Measurements from ENCODE around the gene MAGI2. TPM values are rescaled to one million over a fixed set of nuclear protein-coding genes. Genes with fewer than 3 reads are reported as not detected.
A peak's percentile ranks its signal among the peaks of the same experiment; 100 is the strongest.

Gene MAGI2
- total RNA-seq, 2 experiments from 2014 or later = 0.03 to 0.17 TPM

DNA sequence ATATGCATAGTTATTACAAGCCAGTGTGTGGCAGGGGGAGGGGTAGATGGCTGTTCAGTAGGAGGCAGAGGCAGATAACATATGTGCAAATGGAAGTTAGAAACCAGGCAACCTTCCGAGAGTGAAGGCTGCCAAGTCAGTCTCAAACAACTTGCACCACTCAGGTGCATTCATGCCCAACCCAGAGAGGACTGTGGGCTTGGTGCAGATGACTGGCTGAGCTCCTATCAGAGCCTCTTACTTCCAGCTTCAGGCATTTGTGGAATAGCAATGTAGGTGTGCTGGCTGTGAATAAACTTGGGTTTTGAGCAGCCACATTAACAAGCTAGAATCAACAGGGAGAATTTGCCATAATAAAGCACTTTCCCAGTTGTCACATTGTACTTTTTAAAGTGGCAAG is 865.1 kb downstream of the MAGI2 start:
- no peak overlapping the region for H3K4me3 ChIP-seq (ENCODE audit: low read depth, low read length, poor library complexity, severe bottlenecking)
- no peaks in the 10 kb centered on the region for H3K79me2 ChIP-seq (ENCODE audit: insufficient read depth, low read depth, low read length)
- ChIA-PET CTCF (ENCODE audit: unreplicated experiment) (no interaction called here), POLR2A (interaction anchor here (0.7 kb wide), 1 partner anchor 1804 kb away, joined by 3 read pairs; no protein-coding TSS in a partner anchor)
- no peak overlapping the region for H3K4me2 ChIP-seq (ENCODE audit: low read length)
- DNase-seq (ENCODE audit: low spot score) = no peak
- intact Hi-C loops (cut with micrococcal nuclease; ENCODE audit: unreplicated experiment) = no loop called here
- H3K4me1 ChIP-seq (ENCODE audit: insufficient read depth, low read length, poor library complexity, severe bottlenecking) = no peaks in the 10 kb centered on the region
- H3K9me2 ChIP-seq (ENCODE audit: insufficient read depth, low read length) = no peaks in the 10 kb centered on the region
- no peak for TF ChIP-seq EZH2phosphoT487 (IDR thresholded peaks at IDR 0.05; ENCODE audit: borderline replicate concordance, low read depth, low read length)
- TF ChIP-seq, protein P1, sequence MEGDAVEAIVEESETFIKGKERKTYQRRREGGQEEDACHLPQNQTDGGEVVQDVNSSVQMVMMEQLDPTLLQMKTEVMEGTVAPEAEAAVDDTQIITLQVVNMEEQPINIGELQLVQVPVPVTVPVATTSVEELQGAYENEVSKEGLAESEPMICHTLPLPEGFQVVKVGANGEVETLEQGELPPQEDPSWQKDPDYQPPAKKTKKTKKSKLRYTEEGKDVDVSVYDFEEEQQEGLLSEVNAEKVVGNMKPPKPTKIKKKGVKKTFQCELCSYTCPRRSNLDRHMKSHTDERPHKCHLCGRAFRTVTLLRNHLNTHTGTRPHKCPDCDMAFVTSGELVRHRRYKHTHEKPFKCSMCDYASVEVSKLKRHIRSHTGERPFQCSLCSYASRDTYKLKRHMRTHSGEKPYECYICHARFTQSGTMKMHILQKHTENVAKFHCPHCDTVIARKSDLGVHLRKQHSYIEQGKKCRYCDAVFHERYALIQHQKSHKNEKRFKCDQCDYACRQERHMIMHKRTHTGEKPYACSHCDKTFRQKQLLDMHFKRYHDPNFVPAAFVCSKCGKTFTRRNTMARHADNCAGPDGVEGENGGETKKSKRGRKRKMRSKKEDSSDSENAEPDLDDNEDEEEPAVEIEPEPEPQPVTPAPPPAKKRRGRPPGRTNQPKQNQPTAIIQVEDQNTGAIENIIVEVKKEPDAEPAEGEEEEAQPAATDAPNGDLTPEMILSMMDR (conservative IDR thresholded peaks at IDR 0.05; ENCODE audit: low read length) = no peak
- H4K20me1 ChIP-seq (ENCODE audit: insufficient read depth, low read length) = no peaks in the 10 kb centered on the region
- H3K27ac ChIP-seq (ENCODE audit: low read depth, low read length, poor library complexity, severe bottlenecking) = no peak overlapping the region
- no TSS peak for BruUV-seq (replicated peaks)
- no peak overlapping the region for H2AFZ ChIP-seq (ENCODE audit: low read length)
- no peaks in the 10 kb centered on the region for H3K36me3 ChIP-seq (ENCODE audit: insufficient read depth, low read length)
- no peaks in the 10 kb centered on the region for H3K9me3 ChIP-seq (ENCODE audit: low read length)

DNA sequence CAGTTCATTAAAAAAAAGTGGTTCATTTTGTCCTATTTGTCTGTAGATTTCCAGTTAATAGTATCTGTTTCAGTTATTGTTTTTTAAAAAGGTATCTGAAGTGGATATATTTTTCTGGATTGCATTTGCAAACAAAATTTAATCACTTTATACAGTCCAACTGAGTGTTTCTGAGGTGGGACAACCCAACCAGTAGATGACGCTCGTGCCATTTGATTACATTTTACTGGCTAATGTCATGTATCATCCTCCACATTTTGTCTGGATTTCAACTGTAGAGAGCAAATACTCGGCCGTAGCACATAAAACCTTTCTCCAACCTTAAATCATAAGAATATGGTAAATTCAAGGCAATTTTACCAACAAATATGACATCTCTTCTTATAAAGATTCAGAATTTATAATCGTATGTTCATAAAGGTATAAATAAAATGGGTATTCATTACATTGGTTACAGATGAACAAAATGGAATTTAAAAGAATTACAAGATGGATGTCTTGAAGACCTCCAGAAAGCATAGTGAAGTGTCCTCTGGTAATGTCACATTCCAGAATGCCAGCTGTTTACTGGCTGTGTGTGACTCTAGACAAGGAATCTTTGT is 865.9 kb downstream of the MAGI2 start:
- Histone ChIP-seq H3K9me2 (ENCODE audit: insufficient read depth, low read length) (no peaks in the 10 kb centered on the region), H3K4me1 (ENCODE audit: insufficient read depth, low read length, poor library complexity, severe bottlenecking) (no peaks in the 10 kb centered on the region), H3K9me3 (ENCODE audit: low read length) (no peaks in the 10 kb centered on the region), H3K36me3 (ENCODE audit: insufficient read depth, low read length) (no peaks in the 10 kb centered on the region), H2AFZ (ENCODE audit: low read length) (no peak overlapping the region), H3K4me3 (ENCODE audit: low read depth, low read length, poor library complexity, severe bottlenecking) (no peak overlapping the region), H3K79me2 (ENCODE audit: insufficient read depth, low read depth, low read length) (no peaks in the 10 kb centered on the region), H4K20me1 (ENCODE audit: insufficient read depth, low read length) (no peaks in the 10 kb centered on the region), H3K4me2 (ENCODE audit: low read length) (no peak overlapping the region), H3K27ac (ENCODE audit: low read depth, low read length, poor library complexity, severe bottlenecking) (no peak overlapping the region)
- intact Hi-C loops (cut with micrococcal nuclease; ENCODE audit: unreplicated experiment) = no loop called here
- DNase-seq (ENCODE audit: low spot score) = peak; percentile 7
- POLR2A ChIA-PET = interaction anchor here (0.7 kb wide), 1 partner anchor 473 kb away, joined by 3 read pairs; no protein-coding TSS in a partner anchor
- CTCF ChIA-PET (ENCODE audit: unreplicated experiment) = no interaction called here
- TF ChIP-seq, protein P1 (conservative IDR thresholded peaks at IDR 0.05; ENCODE audit: low read length) = peak; percentile 71
- TF ChIP-seq EZH2phosphoT487 (IDR thresholded peaks at IDR 0.05; ENCODE audit: borderline replicate concordance, low read depth, low read length) = no peak
- BruUV-seq (replicated peaks) = no TSS peak

DNA sequence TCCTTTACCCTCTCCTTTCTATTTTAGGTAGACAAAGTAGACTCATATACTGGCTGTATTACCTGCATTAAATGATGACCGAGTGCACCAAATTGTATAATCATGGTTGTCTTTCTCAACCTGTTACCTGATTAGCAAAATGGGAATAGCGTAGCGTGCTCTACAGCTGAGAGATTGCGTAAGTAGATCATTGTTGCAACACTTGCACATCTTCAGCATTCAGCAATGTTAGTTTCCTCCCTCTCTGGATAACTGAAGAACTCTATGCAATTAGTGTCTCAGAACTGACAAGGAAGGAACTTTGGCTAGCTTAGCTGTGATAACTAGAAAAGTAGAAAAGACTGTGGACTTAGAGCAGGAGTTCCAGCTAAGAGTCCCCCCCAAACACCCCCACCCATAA is 867.5 kb downstream of the MAGI2 start:
- H2AFZ ChIP-seq (ENCODE audit: low read length) = no peak overlapping the region
- intact Hi-C loops (cut with micrococcal nuclease; ENCODE audit: unreplicated experiment) = no loop called here
- no peak overlapping the region for H3K27ac ChIP-seq (ENCODE audit: low read depth, low read length, poor library complexity, severe bottlenecking)
- no peak overlapping the region for H3K4me2 ChIP-seq (ENCODE audit: low read length)
- no peaks in the 10 kb centered on the region for H4K20me1 ChIP-seq (ENCODE audit: insufficient read depth, low read length)
- CTCF ChIA-PET (ENCODE audit: unreplicated experiment) = no interaction called here
- no peak for TF ChIP-seq EZH2phosphoT487 (IDR thresholded peaks at IDR 0.05; ENCODE audit: borderline replicate concordance, low read depth, low read length)
- TF ChIP-seq, protein P1 (conservative IDR thresholded peaks at IDR 0.05; ENCODE audit: low read length) = no peak
- no peaks in the 10 kb centered on the region for H3K4me1 ChIP-seq (ENCODE audit: insufficient read depth, low read length, poor library complexity, severe bottlenecking)
- BruUV-seq (replicated peaks) = no TSS peak
- no peaks in the 10 kb centered on the region for H3K79me2 ChIP-seq (ENCODE audit: insufficient read depth, low read depth, low read length)
- no peaks in the 10 kb centered on the region for H3K9me2 ChIP-seq (ENCODE audit: insufficient read depth, low read length)
- POLR2A ChIA-PET = no interaction called here
- no peaks in the 10 kb centered on the region for H3K9me3 ChIP-seq (ENCODE audit: low read length)
- no peak overlapping the region for H3K4me3 ChIP-seq (ENCODE audit: low read depth, low read length, poor library complexity, severe bottlenecking)
- no peaks in the 10 kb centered on the region for H3K36me3 ChIP-seq (ENCODE audit: insufficient read depth, low read length)
- DNase-seq (ENCODE audit: low spot score) = no peak
